Neuronal stem cell (in vitro differentiated cells): Measurements from ENCODE around the gene IFITM2.

ENCODE experiments used
- DNase-seq: peaks from one replicate; pipeline ENCODE4 v3.0.0-alpha.2; 2013; ENCODE audit warnings: low spot score
- H2AFZ ChIP-seq: one replicate; pipeline ENCODE4 v1.6.1; 2013; ENCODE audit warnings: mild to moderate bottlenecking, low read length, inconsistent platforms
- H2AK5ac ChIP-seq: 2 replicates; pipeline ENCODE4 v1.6.1; 2013; ENCODE audit warnings: low read depth, mild to moderate bottlenecking, inconsistent platforms, low read length, moderate library complexity, mixed read lengths
- H2BK120ac ChIP-seq: 2 replicates; pipeline ENCODE4 v1.6.1; 2013; ENCODE audit warnings: low read depth, mild to moderate bottlenecking, inconsistent platforms, low read length, moderate library complexity, mixed read lengths
- H2BK12ac ChIP-seq: one replicate; pipeline ENCODE4 v1.6.1; 2013; ENCODE audit warnings: low read length, inconsistent platforms
- H2BK15ac ChIP-seq: 2 replicates; pipeline ENCODE4 v1.6.1; 2013; ENCODE audit warnings: mild to moderate bottlenecking, low read length, inconsistent platforms, mixed read lengths
- H2BK5ac ChIP-seq: one replicate; pipeline ENCODE4 v1.6.1; 2013; ENCODE audit warnings: inconsistent platforms, mild to moderate bottlenecking, low read length, moderate library complexity
- H3K14ac ChIP-seq: one replicate; pipeline ENCODE4 v1.6.1; 2013; ENCODE audit warnings: low read length, inconsistent platforms
- H3K18ac ChIP-seq: 2 replicates; pipeline ENCODE4 v1.6.1; 2013; ENCODE audit warnings: low read length, inconsistent platforms
- H3K23ac ChIP-seq: 2 replicates; pipeline ENCODE4 v1.6.1; 2013; ENCODE audit warnings: low read depth, mild to moderate bottlenecking, mixed read lengths, low read length, inconsistent platforms; ENCODE audit not compliant: poor library complexity
- H3K27ac ChIP-seq: replicated peaks from 3 replicates; pipeline ENCODE4 v1.5.1; 2013; ENCODE audit warnings: low read length, inconsistent platforms
- H3K27me3 ChIP-seq, 3 experiments: 2 replicates each; pipeline ENCODE4 v1.6.1; 2013; ENCODE audit warnings: low read length in 3 of 3, mild to moderate bottlenecking in 2 of 3, inconsistent platforms in 1 of 3, low read depth in 1 of 3, mixed read lengths in 1 of 3, moderate library complexity in 1 of 3; ENCODE audit not compliant: control insufficient read depth in 3 of 3, insufficient read depth in 3 of 3
- H3K36me3 ChIP-seq, 2 donors: replicated peaks in 1 of 2; 2 replicates each; pipeline ENCODE4 v1.6.1; 2013; ENCODE audit warnings: low read length in 2 of 2; ENCODE audit not compliant: control insufficient read depth in 2 of 2, insufficient read depth in 2 of 2
- H3K4ac ChIP-seq: 2 replicates; pipeline ENCODE4 v1.6.1; 2013; ENCODE audit warnings: inconsistent platforms, mild to moderate bottlenecking, low read length, moderate library complexity
- H3K4me1 ChIP-seq, 2 donors: 1 replicate in 1 of 2; 2 replicates in 1 of 2; pipeline ENCODE4 v1.6.1; 2013; ENCODE audit warnings: low read length in 2 of 2, low read depth in 1 of 2; ENCODE audit not compliant: control insufficient read depth in 2 of 2, insufficient read depth in 1 of 2
- H3K4me2 ChIP-seq: one replicate; pipeline ENCODE4 v1.6.1; 2013; ENCODE audit warnings: mild to moderate bottlenecking, low read length, inconsistent platforms; ENCODE audit not compliant: insufficient read depth, poor library complexity, severe bottlenecking
- H3K4me3 ChIP-seq, 2 donors: 2 replicates each; pipeline ENCODE4 v1.5.1; 2013; ENCODE audit warnings: low read length in 2 of 2, mild to moderate bottlenecking in 2 of 2, inconsistent platforms in 1 of 2, moderate library complexity in 1 of 2
- H3K79me1 ChIP-seq: one replicate; pipeline ENCODE4 v1.6.1; 2013; ENCODE audit warnings: low read depth, mild to moderate bottlenecking, inconsistent platforms, low read length, moderate library complexity
- H3K9ac ChIP-seq: one replicate; pipeline ENCODE4 v1.6.1; 2013; ENCODE audit warnings: mild to moderate bottlenecking, low read depth, low read length, inconsistent platforms; ENCODE audit not compliant: poor library complexity
- H3K9me3 ChIP-seq, 2 donors: replicated peaks in 1 of 2; 2 replicates each; pipeline versions ENCODE3 to v1.6.1; 2013; ENCODE audit warnings: low read length in 2 of 2, mild to moderate bottlenecking in 2 of 2, inconsistent platforms in 1 of 2, low read depth in 1 of 2, mixed read lengths in 1 of 2, moderate library complexity in 1 of 2; ENCODE audit not compliant: control insufficient read depth in 2 of 2, insufficient read depth in 1 of 2
- H4K8ac ChIP-seq: one replicate; pipeline ENCODE4 v1.6.1; 2013; ENCODE audit warnings: low read depth, mild to moderate bottlenecking, inconsistent platforms, low read length, moderate library complexity
- H4K91ac ChIP-seq: one replicate; pipeline ENCODE4 v1.6.1; 2013; ENCODE audit warnings: low read length, low read depth, mild to moderate bottlenecking, inconsistent platforms; ENCODE audit not compliant: poor library complexity
- WGBS, 2 donors: extraction: QIAGEN DNeasy Blood & Tissue Kit; methylation state at CpG; one replicate each; pipeline ENCODE4 v1.1.7; 2013; ENCODE audit warnings: missing lambda C conversion rate in 2 of 2, mixed read lengths in 1 of 2; ENCODE audit not compliant: insufficient read length in 2 of 2, insufficient replicate concordance in 1 of 2; ENCODE audit errors: extremely low coverage in 2 of 2; 5-methylcytosine and 5-hydroxymethylcytosine counted together

Gene IFITM2

GRCh38 chr11:335779-336658, 28.4 kb downstream of the IFITM2 start:
- DNase-seq: no peak
- WGBS, 2 donors: no CpG with 5 or more reads among the region's 15 CpGs
- H4K8ac ChIP-seq: no peak overlapping the region
- peaks cover 3 to 18% of the 10 kb centered on the region in 2 donors for H3K9me3 ChIP-seq
- H4K91ac ChIP-seq: peak overlapping the region; percentile 87
- H3K9ac ChIP-seq: no peak overlapping the region
- H3K4me2 ChIP-seq: no peak overlapping the region
- no peak overlapping the region for H2BK5ac ChIP-seq
- no peaks in the 10 kb centered on the region for H3K27me3 ChIP-seq
- H3K14ac ChIP-seq: no peak overlapping the region
- H3K36me3 ChIP-seq: no peaks in the 10 kb centered on the region
- H3K4me1 ChIP-seq: peaks cover 27 to 39% of the 10 kb centered on the region in 2 donors
- peak overlapping the region; percentile 22 for H2BK15ac ChIP-seq
- H2AK5ac ChIP-seq: no peak overlapping the region
- no peak overlapping the region for H2BK120ac ChIP-seq
- peak overlapping the region; percentile 89 for H3K27ac ChIP-seq
- no peak overlapping the region for H3K4me3 ChIP-seq
- H2AFZ ChIP-seq: no peak overlapping the region
- H3K18ac ChIP-seq: peak overlapping the region; percentile 95
- no peak overlapping the region for H3K23ac ChIP-seq
- no peaks in the 10 kb centered on the region for H3K79me1 ChIP-seq
- no peak overlapping the region for H2BK12ac ChIP-seq
- no peak overlapping the region for H3K4ac ChIP-seq

GRCh38 chr11:336659-337198, 29.1 kb downstream of the IFITM2 start:
- Histone ChIP-seq H3K14ac (no peak overlapping the region), H2BK120ac (no peak overlapping the region), H2BK15ac (peak overlapping the region; percentile 22), H3K27ac (peak overlapping the region; percentile 89), H3K23ac (no peak overlapping the region), H3K79me1 (no peaks in the 10 kb centered on the region), H2AK5ac (no peak overlapping the region), H3K18ac (peak overlapping the region; percentile 69), H3K36me3 (no peaks in the 10 kb centered on the region), H4K91ac (peak overlapping the region; percentile 87), H3K4ac (no peak overlapping the region), H2BK5ac (no peak overlapping the region), H3K9ac (no peak overlapping the region), H3K4me2 (no peak overlapping the region), H2BK12ac (no peak overlapping the region), H3K9me3 (peaks cover 3 to 12% of the 10 kb centered on the region in 2 donors), H3K27me3 (no peaks in the 10 kb centered on the region), H3K4me1 (peaks cover 27 to 39% of the 10 kb centered on the region in 2 donors), H2AFZ (no peak overlapping the region), H3K4me3 (no peak overlapping the region), H4K8ac (no peak overlapping the region)
- WGBS, 2 donors: no CpG with 5 or more reads among the region's 4 CpGs
- DNase-seq: no peak

- no peak overlapping the region for H3K14ac ChIP-seq
- H3K4me1 ChIP-seq: peaks cover 27 to 42% of the 10 kb centered on the region in 2 donors
- H2BK15ac ChIP-seq: no peak overlapping the region
- H3K9me3 ChIP-seq: peaks cover 3 to 7% of the 10 kb centered on the region in 2 donors
- H4K8ac ChIP-seq: no peak overlapping the region
- H3K4me2 ChIP-seq: no peak overlapping the region
- no peak overlapping the region for H3K27ac ChIP-seq
- H3K9ac ChIP-seq: no peak overlapping the region
- no peak for DNase-seq
- no peak overlapping the region for H2BK12ac ChIP-seq
- WGBS, 2 donors: no CpG with 5 or more reads among the region's 6 CpGs
- peak overlapping the region; percentile 54 for H2BK5ac ChIP-seq
- no peaks in the 10 kb centered on the region for H3K36me3 ChIP-seq
- no peaks in the 10 kb centered on the region for H3K27me3 ChIP-seq
- H3K4me3 ChIP-seq: no peak overlapping the region
- H2BK120ac ChIP-seq: no peak overlapping the region
- H3K79me1 ChIP-seq: no peaks in the 10 kb centered on the region
- no peak overlapping the region for H4K91ac ChIP-seq
- H3K4ac ChIP-seq: no peak overlapping the region
- H3K23ac ChIP-seq: no peak overlapping the region
- no peak overlapping the region for H2AK5ac ChIP-seq
- no peak overlapping the region for H2AFZ ChIP-seq
- H3K18ac ChIP-seq: no peak overlapping the region
Observed at GRCh38 chr11:337711-338110, 30.1 kb downstream of the IFITM2 start.

- no CpG with 5 or more reads among the region's 2 CpGs for WGBS, 2 donors
Observed at GRCh38 chr11:339963-340362, 32.3 kb downstream of the IFITM2 start.

More at GRCh38 chr11:339963-340362, 32.3 kb downstream of the IFITM2 start:
- H3K4me3 ChIP-seq: no peak overlapping the region
- H2BK5ac ChIP-seq: no peak overlapping the region
- H2AFZ ChIP-seq: no peak overlapping the region
- H3K14ac ChIP-seq: no peak overlapping the region
- H3K18ac ChIP-seq: no peak overlapping the region
- no peak overlapping the region for H2AK5ac ChIP-seq
- H3K4me2 ChIP-seq: no peak overlapping the region
- no peak overlapping the region for H2BK15ac ChIP-seq
- no peak for DNase-seq
- H3K36me3 ChIP-seq: no peaks in the 10 kb centered on the region
- H4K91ac ChIP-seq: no peak overlapping the region
- H4K8ac ChIP-seq: no peak overlapping the region
- no peaks in the 10 kb centered on the region for H3K79me1 ChIP-seq
- H3K27ac ChIP-seq: no peak overlapping the region
- no peaks in the 10 kb centered on the region for H3K9me3 ChIP-seq
- no peak overlapping the region for H3K23ac ChIP-seq
- no peak overlapping the region for H3K4ac ChIP-seq
- no peak overlapping the region for H2BK12ac ChIP-seq
- peaks cover 15 to 29% of the 10 kb centered on the region in 2 donors for H3K4me1 ChIP-seq
- H3K9ac ChIP-seq: no peak overlapping the region
- H3K27me3 ChIP-seq: no peaks in the 10 kb centered on the region
- no peak overlapping the region for H2BK120ac ChIP-seq
